HepG2 (cell line): ENCODE measurements around the gene USP7. TPM values are rescaled to one million over a fixed set of nuclear protein-coding genes. Genes with fewer than 3 reads are reported as not detected.
A peak's percentile ranks its signal among the peaks of the same experiment; 100 is the strongest.

ENCODE experiments used
- CREB3 ChIP-seq: sonication (generic); formaldehyde crosslinking; IDR thresholded peaks from 2 replicates; pipeline ENCODE4 v1.5.0; 2020; ENCODE audit warnings: missing genetic modification reagents
- DPF2 ChIP-seq: sonication (generic); formaldehyde crosslinking; IDR thresholded peaks from 2 replicates; pipeline ENCODE4 v1.4.0; 2020; ENCODE audit warnings: mild to moderate bottlenecking, low read depth, missing genetic modification reagents, borderline replicate concordance
- EHMT2 ChIP-seq: fragments of 200-600 bp; sonication (generic); IDR thresholded peaks from 2 replicates; pipeline ENCODE4 v1.7.0; 2017; ENCODE audit warnings: antibody characterized with exemption, low read depth, low read length, borderline replicate concordance
- ESRRA ChIP-seq: sonication (generic); formaldehyde crosslinking; IDR thresholded peaks from 2 replicates; pipeline ENCODE4 v1.5.1; 2020; ENCODE audit warnings: mild to moderate bottlenecking, low read depth, missing genetic modification reagents
- FOXP1 ChIP-seq, 2 experiments: fragments of 450-650 bp in 1 of 2; IDR thresholded peaks; 2 replicates each; pipeline ENCODE4 v1.6.1; 2017 to 2018; ENCODE audit warnings: antibody characterized with exemption in 1 of 2
- NFE2 ChIP-seq: sonication (generic); formaldehyde crosslinking; IDR thresholded peaks from 2 replicates; pipeline ENCODE4 v1.4.0; 2020; ENCODE audit warnings: missing genetic modification reagents
- NPAS2 ChIP-seq: sonication (generic); formaldehyde crosslinking; IDR thresholded peaks from 2 replicates; pipeline ENCODE4 v1.8.0; 2022; ENCODE audit warnings: mild to moderate bottlenecking, missing genetic modification reagents, borderline replicate concordance
- PREB ChIP-seq: sonication (generic); formaldehyde crosslinking; IDR thresholded peaks from 2 replicates; pipeline ENCODE4 v1.4.0; 2020; ENCODE audit warnings: missing genetic modification reagents
- SAFB2 ChIP-seq: sonication (generic); formaldehyde crosslinking; IDR thresholded peaks from 2 replicates; pipeline ENCODE4 v1.5.1; 2020; ENCODE audit warnings: missing genetic modification reagents, low read depth, mild to moderate bottlenecking, borderline replicate concordance
- SKIL ChIP-seq: sonication (generic); formaldehyde crosslinking; IDR thresholded peaks from 2 replicates; pipeline ENCODE4 v1.8.0; 2022; ENCODE audit warnings: missing genetic modification reagents, mild to moderate bottlenecking, moderate library complexity, borderline replicate concordance
- SRSF1 ChIP-seq: fragments of 200-400 bp; formaldehyde crosslinking; optimal IDR thresholded peaks from 2 replicates; pipeline ENCODE3; 2017; ENCODE audit warnings: mild to moderate bottlenecking, low read depth, low read length, moderate library complexity
- TFE3 ChIP-seq: IDR thresholded peaks from 2 replicates; pipeline ENCODE4 v1.6.1; 2016
- THAP9 ChIP-seq: sonication (generic); formaldehyde crosslinking; IDR thresholded peaks from 2 replicates; pipeline ENCODE4; 2020; ENCODE audit warnings: missing genetic modification reagents, mild to moderate bottlenecking, borderline replicate concordance
- TSC22D2 ChIP-seq: sonication (generic); formaldehyde crosslinking; IDR thresholded peaks from 2 replicates; pipeline ENCODE4 v1.5.1; 2020; ENCODE audit warnings: missing genetic modification reagents, mild to moderate bottlenecking, borderline replicate concordance
- ZNF704 ChIP-seq: sonication (generic); formaldehyde crosslinking; IDR thresholded peaks from 2 replicates; pipeline ENCODE4 v1.8.1; 2023; ENCODE audit warnings: mild to moderate bottlenecking, inconsistent platforms, moderate library complexity, missing genetic modification reagents, borderline replicate concordance
- ZNF841 ChIP-seq: sonication (generic); formaldehyde crosslinking; IDR thresholded peaks from 2 replicates; pipeline ENCODE4 v1.8.1; 2023; ENCODE audit warnings: missing genetic modification reagents, borderline replicate concordance
- polyA plus RNA-seq, 8 experiments: library from polyadenylated mRNA; depleted of rRNA in 3 of 8; stranded (reverse) in 7 of 8; unstranded in 1 of 8; fragments of >200 nt; fragmentation: Illumina TruSeq in 4 of 8; extraction: Trizol in 4 of 8; gene quantifications; 2 replicates each; pipeline versions ENCODE4 v1.2.1 to v1.2.3, GENCODE V29; 2011 to 2016; ENCODE audit warnings: low read depth in 4 of 8, missing spikeins in 1 of 8, mixed read lengths in 1 of 8; ENCODE audit not compliant: insufficient read depth in 1 of 8
- total RNA-seq, 5 experiments: library from RNA; depleted of rRNA; stranded (reverse); fragments of >200 nt; fragmentation: Illumina TruSeq; extraction: Trizol; gene quantifications; 2 replicates each; pipeline ENCODE4 v1.2.3, GENCODE V29; 2016; ENCODE audit warnings: low read depth in 1 of 5

USP7 gene
- total and polyA plus RNA-seq, 2 of the 13 experiments (the other 11 are each of a cell fraction or from before 2014, with no cell fraction given), result 52.5 to 173 TPM

GRCh38 chr16:8963821-8964441, at the start of gene USP7 (continued):
- TF ChIP-seq THAP9 (CRISPR knock-in tag) (no peak; the same call in 1 of the 2 replicates), EHMT2 (no peak), ESRRA (no peak), ZNF704 (CRISPR knock-in tag) (0 out of 2 replicates have a peak, but pooled peaks have one; percentile 70), TFE3 (CRISPR knock-in tag) (peak; percentile 62; the same call in 1 of the 2 replicates), ZNF841 (CRISPR knock-in tag) (no peak; the same call in 1 of the 2 replicates), NFE2 (CRISPR knock-in tag) (no peak), TSC22D2 (CRISPR knock-in tag) (peak; percentile 85; the same call in 1 of the 2 replicates), SAFB2 (CRISPR knock-in tag) (peak; percentile 38; the same call in 1 of the 2 replicates), CREB3 (CRISPR knock-in tag) (0 out of 2 replicates have a peak, but pooled peaks have one; percentile 25), DPF2 (no peak), SKIL (CRISPR knock-in tag) (0 out of 2 replicates have a peak, but pooled peaks have one; percentile 34), FOXP1 (IDR thresholded peaks at IDR 0.05) (no peak), FOXP1 (CRISPR knock-in tag; IDR thresholded peaks at IDR 0.05) (0 out of 2 replicates have a peak, but pooled peaks have one; percentile 4), NPAS2 (no peak), PREB (CRISPR knock-in tag) (no peak), SRSF1 (no peak)
